ENCODE measurements around the gene TIMP4.

Gene TIMP4

DNA sequence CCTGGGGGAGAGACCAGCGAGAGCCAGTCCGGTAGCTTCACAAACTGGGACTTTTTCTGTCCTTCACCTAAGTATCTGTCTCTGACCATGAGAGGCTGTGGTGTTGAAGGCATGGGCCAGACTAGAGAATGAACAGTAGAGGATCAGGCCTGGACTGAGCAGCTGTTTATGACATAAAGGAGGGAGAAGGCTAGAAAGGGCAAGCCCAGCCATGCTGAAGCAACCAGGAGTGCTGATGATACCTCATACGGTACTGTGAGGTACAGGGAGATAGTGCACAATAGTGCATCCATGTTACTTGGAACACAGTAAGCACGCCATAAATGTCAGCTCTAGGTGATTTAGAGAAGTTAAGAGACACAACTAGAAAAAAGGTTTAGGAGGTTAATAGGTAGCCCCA lies 22.6 kb upstream of the TIMP4 start:
- in situ Hi-C loops (cut with MboI; ENCODE audit: low pct_unique_long_range_greater_than_20kb, low sequenced_read_pairs, unreplicated experiment): no loop called here
- TF ChIP-seq, protein P1, sequence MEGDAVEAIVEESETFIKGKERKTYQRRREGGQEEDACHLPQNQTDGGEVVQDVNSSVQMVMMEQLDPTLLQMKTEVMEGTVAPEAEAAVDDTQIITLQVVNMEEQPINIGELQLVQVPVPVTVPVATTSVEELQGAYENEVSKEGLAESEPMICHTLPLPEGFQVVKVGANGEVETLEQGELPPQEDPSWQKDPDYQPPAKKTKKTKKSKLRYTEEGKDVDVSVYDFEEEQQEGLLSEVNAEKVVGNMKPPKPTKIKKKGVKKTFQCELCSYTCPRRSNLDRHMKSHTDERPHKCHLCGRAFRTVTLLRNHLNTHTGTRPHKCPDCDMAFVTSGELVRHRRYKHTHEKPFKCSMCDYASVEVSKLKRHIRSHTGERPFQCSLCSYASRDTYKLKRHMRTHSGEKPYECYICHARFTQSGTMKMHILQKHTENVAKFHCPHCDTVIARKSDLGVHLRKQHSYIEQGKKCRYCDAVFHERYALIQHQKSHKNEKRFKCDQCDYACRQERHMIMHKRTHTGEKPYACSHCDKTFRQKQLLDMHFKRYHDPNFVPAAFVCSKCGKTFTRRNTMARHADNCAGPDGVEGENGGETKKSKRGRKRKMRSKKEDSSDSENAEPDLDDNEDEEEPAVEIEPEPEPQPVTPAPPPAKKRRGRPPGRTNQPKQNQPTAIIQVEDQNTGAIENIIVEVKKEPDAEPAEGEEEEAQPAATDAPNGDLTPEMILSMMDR (IDR thresholded peaks at IDR 0.05; ENCODE audit: extremely low read depth, insufficient read depth, missing control alignments): no peak
- no peak for DNase-seq (ENCODE audit: low spot score)

- DNase-seq (ENCODE audit: low spot score): no peak
- TF ChIP-seq, protein P1 (IDR thresholded peaks at IDR 0.05; ENCODE audit: extremely low read depth, insufficient read depth, missing control alignments): no peak
- in situ Hi-C loops (cut with MboI; ENCODE audit: low pct_unique_long_range_greater_than_20kb, low sequenced_read_pairs, unreplicated experiment): no loop called here
Measured at GRCh38 chr3:12180631-12181030, 21.9 kb upstream of the TIMP4 start.

DNA sequence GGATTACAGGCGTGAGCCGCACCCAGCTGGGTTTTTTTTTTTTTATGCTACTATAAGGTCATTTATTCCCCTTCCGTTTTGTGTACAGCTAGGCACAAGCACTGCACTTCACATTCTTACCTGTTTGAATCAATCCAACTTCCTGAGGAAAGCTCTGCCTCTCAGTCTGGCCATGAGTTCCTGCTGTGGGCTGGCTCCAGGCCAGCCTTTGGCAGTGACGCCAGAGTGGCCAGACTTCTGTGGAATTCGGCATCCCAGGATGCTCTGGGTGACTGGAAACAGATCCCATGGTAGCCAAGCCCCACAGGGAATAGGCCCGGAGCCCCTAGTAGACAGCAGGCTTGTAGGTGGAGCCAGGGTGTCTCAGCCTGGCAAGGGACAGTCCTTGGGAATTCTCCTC lies 21.5 kb upstream of the TIMP4 start:
- TF ChIP-seq, protein P1 (IDR thresholded peaks at IDR 0.05; ENCODE audit: extremely low read depth, insufficient read depth, missing control alignments): no peak
- DNase-seq (ENCODE audit: low spot score): no peak
- in situ Hi-C loops (cut with MboI; ENCODE audit: low pct_unique_long_range_greater_than_20kb, low sequenced_read_pairs, unreplicated experiment): no loop called here

DNA sequence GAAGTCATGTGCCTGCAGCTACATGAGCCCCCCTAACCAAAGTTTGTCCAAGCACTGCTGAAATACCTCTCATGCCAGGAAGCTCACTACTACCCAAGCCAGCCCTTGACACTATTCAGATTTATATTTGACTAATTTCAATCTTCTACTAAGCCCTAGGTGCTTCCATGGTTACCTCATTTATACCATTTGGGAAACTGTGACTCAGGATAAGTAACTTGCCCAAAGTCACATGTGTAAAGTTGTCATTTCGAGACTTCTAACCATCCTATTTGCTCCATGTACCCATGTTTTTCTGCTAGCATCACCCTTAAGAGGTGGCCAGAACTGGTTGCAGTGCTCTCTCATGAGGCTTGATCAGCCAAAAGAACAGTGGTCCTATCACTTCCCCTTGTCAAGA lies 20.7 kb upstream of the TIMP4 start:
- TF ChIP-seq, protein P1 (IDR thresholded peaks at IDR 0.05; ENCODE audit: extremely low read depth, insufficient read depth, missing control alignments): no peak
- in situ Hi-C loops (cut with MboI; ENCODE audit: low pct_unique_long_range_greater_than_20kb, low sequenced_read_pairs, unreplicated experiment): no loop called here
- no peak for DNase-seq (ENCODE audit: low spot score)

- TF ChIP-seq, protein P1 (IDR thresholded peaks at IDR 0.05; ENCODE audit: extremely low read depth, insufficient read depth, missing control alignments): no peak
- in situ Hi-C loops (cut with MboI; ENCODE audit: low pct_unique_long_range_greater_than_20kb, low sequenced_read_pairs, unreplicated experiment): no loop called here
- DNase-seq (ENCODE audit: low spot score): no peak
Measured at GRCh38 chr3:12178091-12178820, 19.5 kb upstream of the TIMP4 start.

GRCh38 chr3:12177126-12177525 lies 18.4 kb upstream of the TIMP4 start:
- TF ChIP-seq, protein P1 (IDR thresholded peaks at IDR 0.05; ENCODE audit: extremely low read depth, insufficient read depth, missing control alignments): no peak
- in situ Hi-C loops (cut with MboI; ENCODE audit: low pct_unique_long_range_greater_than_20kb, low sequenced_read_pairs, unreplicated experiment): no loop called here
- no peak for DNase-seq (ENCODE audit: low spot score)

All from GM13977 (cell line).